NOMO-1 treated with dmso at 0.1 percent for 144 hours (cell line): ENCODE measurements around the gene C7orf57.

ENCODE experiments used
- DNase-seq: peaks from one replicate; lab custom pipeline; 2025; ENCODE audit not compliant: unreplicated experiment; lab: John Stamatoyannopoulos, UW

C7orf57 gene

GRCh38 chr7:48108959-48109847 is 73.9 kb downstream of the C7orf57 start:
- no peak for DNase-seq

- no peak for DNase-seq
Observed at GRCh38 chr7:48109848-48110663, 74.7 kb downstream of the C7orf57 start.

- no peak for DNase-seq
Observed at GRCh38 chr7:48110868-48111267, 75.5 kb downstream of the C7orf57 start.
